ENCODE measurements around the gene TSPAN18. TPM values are rescaled to one million over a fixed set of nuclear protein-coding genes. Genes with fewer than 3 reads are reported as not detected.

The TSPAN18 gene
- total RNA-seq, 1 donor from 2014 or later: 94.6 TPM

DNA sequence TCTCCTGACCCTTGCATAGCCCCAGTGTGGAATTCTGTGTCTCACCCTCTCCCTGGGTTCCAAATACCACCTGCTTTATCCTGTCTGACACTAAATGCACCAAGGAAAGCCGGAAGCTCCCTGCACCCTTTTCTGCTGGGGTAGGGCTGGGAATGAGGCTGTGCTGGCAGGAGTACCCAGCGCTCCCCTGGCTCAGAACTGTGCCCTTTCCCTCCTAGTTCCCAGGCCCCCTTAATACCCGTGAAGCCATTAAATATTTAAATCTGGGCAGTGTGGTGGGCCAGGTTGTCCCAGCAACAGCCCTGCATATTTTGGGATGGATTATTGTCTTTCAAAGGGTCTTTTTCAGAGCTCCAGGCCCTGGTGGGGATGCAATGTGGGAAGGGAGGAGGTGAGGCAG, 160.9 kb downstream of the TSPAN18 start:
- ATAC-seq (no peak), DNase-seq (no peak)
- intact Hi-C loops (cut with micrococcal nuclease): no loop called here

- DNase-seq (no peak), ATAC-seq (no peak)
- intact Hi-C loops (cut with micrococcal nuclease): no loop called here
These were observed 162.5 kb downstream of the TSPAN18 start for GRCh38 chr11:44889266-44889665.

DNA sequence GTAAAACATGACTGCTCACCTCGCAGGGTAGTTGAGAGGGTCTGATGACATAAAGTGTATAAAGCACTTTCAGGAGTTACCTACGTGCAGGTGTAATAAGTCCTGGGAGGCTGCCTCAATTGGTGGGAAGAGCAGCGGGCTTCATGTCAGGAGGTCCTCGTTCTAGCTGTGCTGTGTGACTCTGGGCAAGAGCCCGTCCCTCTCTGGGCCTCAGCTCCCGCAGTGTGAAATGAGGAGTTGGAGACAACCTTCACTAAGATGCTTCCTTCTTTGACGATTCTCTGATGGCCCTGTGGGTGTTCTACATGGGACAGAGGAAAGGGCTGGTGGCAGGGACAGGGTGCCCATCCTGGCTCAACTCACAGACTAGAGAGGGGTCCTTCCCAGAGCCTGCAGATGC, 166.1 kb downstream of the TSPAN18 start:
- intact Hi-C loops (cut with micrococcal nuclease): no loop called here
- no peak for ATAC-seq
- DNase-seq: no peak

- peak; percentile 55 for ATAC-seq
- DNase-seq: no peak
- intact Hi-C loops (cut with micrococcal nuclease): no loop called here
These were observed 166.6 kb downstream of the TSPAN18 start for GRCh38 chr11:44893308-44893822.

- intact Hi-C loops (cut with micrococcal nuclease): no loop called here
- DNase-seq (peak; percentile 85), ATAC-seq (peak; percentile 92)
These were observed 167.3 kb downstream of the TSPAN18 start for GRCh38 chr11:44893846-44894617.

- ATAC-seq (peak; percentile 50), DNase-seq (no peak)
- intact Hi-C loops (cut with micrococcal nuclease): loop anchor here (10.0 kb wide), 1 partner anchor 175 kb away; the partner anchor contains the start of gene TSPAN18
These were observed 173.2 kb downstream of the TSPAN18 start for GRCh38 chr11:44899959-44900358.

DNA sequence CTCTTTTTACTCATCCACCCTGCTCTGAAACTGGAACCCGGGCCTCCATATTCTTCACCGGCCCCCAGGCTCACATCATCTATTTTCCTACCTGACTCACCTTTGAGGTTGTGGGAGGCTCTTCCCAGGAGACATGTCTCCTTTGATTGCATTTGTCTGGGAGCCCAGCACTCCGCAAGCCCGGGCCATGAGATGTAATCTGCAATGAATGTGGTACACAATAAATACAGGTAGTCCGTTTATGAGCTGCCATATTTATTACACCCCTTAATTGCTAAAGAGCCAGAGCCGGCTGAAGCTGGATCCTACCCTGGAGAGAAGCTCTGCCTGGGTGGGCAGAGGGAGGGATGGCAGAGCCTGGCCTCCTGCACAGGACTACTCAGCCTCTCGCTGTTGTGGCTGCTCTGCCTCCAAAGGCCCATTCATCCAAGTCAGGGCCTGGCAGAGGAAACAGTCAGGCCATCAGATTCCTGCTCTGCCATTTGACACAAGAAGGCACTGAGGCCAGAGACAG, 174.4 kb downstream of the TSPAN18 start:
- ATAC-seq: no peak
- DNase-seq: no peak
- intact Hi-C loops (cut with micrococcal nuclease): loop anchor here (10.0 kb wide), 1 partner anchor 176 kb away; the partner anchor contains the start of gene TSPAN18

GRCh38 chr11:44901786-44902185, 175.0 kb downstream of the TSPAN18 start:
- no peak for ATAC-seq
- DNase-seq: no peak
- intact Hi-C loops (cut with micrococcal nuclease): loop anchor here (10.0 kb wide), 1 partner anchor 177 kb away; the partner anchor contains the start of gene TSPAN18

DNA sequence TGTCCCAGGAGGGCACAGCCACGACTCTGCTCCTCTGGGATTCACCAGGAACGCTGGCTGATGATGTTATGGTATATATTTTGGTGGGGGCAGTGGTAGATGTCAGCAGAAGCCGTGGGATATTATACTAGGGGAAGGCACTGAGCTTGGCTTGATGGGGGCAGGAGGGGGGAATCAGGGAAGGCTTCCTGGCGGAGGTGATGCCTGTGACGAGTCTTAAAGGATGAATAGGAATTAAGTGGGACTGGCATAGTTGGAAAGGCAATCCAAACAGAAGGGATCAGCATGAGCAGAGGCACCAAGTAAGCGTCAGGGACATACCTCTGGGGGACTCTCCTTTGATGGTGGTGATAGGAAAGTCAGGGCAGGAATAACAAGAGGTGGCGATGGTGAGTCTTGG, 176.3 kb downstream of the TSPAN18 start:
- intact Hi-C loops (cut with micrococcal nuclease): loop anchor here (10.0 kb wide), 1 partner anchor 178 kb away; the partner anchor contains the start of gene TSPAN18
- no peak for DNase-seq
- ATAC-seq: no peak

DNA sequence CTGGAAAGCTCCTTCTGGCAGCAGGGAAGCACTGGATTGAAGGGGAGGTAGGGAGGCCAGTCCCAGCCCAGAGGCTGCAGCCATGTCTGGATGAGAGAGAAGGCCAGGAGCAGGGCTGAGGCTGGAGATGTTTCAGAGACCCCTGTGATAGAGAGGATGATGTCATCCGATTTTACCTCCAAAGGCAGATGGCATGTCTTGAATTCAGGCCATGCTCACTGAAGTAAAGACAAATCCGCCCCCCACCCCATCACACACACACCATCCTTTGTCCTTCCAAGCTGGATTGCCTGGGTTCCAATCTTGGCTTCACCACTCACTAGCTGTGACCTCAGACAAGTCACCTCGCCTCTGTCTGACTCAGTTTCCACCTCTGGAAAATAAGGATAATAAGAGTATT, 176.8 kb downstream of the TSPAN18 start:
- DNase-seq (no peak), ATAC-seq (no peak)
- intact Hi-C loops (cut with micrococcal nuclease): loop anchor here (10.0 kb wide), 1 partner anchor 179 kb away; the partner anchor contains the start of gene TSPAN18

GRCh38 chr11:44904261-44905020, 177.7 kb downstream of the TSPAN18 start:
- DNase-seq (no peak), ATAC-seq (no peak)
- intact Hi-C loops (cut with micrococcal nuclease): loop anchor here (5.0 to 10.0 kb wide), 2 partner anchors 180 to 267 kb away; partner anchors contain the start of gene TSPAN18

GRCh38 chr11:44905131-44905866, 178.5 kb downstream of the TSPAN18 start:
- ATAC-seq (no peak), DNase-seq (no peak)
- intact Hi-C loops (cut with micrococcal nuclease): loop anchor here (5.0 to 10.0 kb wide), 2 partner anchors 180 to 268 kb away; partner anchors contain the start of gene TSPAN18

DNA sequence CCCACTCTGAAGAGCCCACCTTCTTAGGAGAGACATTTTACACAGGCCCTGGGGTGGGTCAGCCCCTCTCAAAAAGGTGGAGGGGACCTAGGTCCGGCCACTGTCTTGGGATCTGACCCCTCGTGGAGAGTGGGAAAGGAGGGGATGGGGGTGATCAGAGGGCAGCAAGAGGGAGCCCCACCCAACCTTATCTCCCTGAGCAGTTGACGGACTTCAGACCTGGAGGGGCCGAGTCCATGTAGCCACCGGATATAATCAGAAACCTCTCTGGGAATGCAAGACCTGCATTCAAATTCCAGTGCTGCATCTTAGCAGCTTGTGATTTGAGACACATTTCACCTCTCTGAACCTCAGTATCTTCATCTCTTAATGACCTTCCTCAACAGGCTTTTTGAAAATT, 179.9 kb downstream of the TSPAN18 start:
- DNase-seq (no peak), ATAC-seq (no peak)
- intact Hi-C loops (cut with micrococcal nuclease): loop anchor here (5.0 to 10.0 kb wide), 2 partner anchors 182 to 269 kb away; partner anchors contain the start of gene TSPAN18

DNA sequence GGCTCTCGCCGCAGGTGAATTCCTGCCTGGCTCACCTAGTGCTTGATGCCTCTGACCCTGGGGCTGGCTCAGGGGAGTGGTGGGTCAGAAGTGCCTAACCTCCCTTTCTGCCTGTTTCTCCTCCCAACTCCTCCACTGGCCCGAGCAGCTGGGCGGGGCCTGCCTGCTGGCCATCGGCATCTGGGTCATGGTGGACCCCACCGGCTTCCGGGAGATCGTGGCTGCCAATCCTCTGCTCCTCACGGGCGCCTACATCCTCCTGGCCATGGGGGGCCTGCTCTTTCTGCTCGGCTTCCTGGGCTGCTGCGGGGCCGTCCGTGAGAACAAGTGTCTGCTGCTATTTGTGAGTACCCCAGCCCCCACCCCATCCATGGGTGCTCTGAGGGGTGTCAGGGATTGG, 182.8 kb downstream of the TSPAN18 start:
- DNase-seq (no peak), ATAC-seq (no peak)
- intact Hi-C loops (cut with micrococcal nuclease): loop anchor here (5.0 to 10.0 kb wide), 2 partner anchors 185 to 272 kb away; partner anchors contain the start of gene TSPAN18

GRCh38 chr11:44910591-44910990, 183.8 kb downstream of the TSPAN18 start:
- no peak for DNase-seq
- intact Hi-C loops (cut with micrococcal nuclease): loop anchor here (5.0 to 10.0 kb wide), 2 partner anchors 288 to 356 kb away; no protein-coding TSS in a partner anchor
- no peak for ATAC-seq

- ATAC-seq: peak; percentile 82
- intact Hi-C loops (cut with micrococcal nuclease): loop anchor here (5.0 to 10.0 kb wide), 2 partner anchors 289 to 356 kb away; no protein-coding TSS in a partner anchor
- peak; percentile 78 for DNase-seq
These were observed 184.5 kb downstream of the TSPAN18 start for GRCh38 chr11:44911029-44911814.

DNA sequence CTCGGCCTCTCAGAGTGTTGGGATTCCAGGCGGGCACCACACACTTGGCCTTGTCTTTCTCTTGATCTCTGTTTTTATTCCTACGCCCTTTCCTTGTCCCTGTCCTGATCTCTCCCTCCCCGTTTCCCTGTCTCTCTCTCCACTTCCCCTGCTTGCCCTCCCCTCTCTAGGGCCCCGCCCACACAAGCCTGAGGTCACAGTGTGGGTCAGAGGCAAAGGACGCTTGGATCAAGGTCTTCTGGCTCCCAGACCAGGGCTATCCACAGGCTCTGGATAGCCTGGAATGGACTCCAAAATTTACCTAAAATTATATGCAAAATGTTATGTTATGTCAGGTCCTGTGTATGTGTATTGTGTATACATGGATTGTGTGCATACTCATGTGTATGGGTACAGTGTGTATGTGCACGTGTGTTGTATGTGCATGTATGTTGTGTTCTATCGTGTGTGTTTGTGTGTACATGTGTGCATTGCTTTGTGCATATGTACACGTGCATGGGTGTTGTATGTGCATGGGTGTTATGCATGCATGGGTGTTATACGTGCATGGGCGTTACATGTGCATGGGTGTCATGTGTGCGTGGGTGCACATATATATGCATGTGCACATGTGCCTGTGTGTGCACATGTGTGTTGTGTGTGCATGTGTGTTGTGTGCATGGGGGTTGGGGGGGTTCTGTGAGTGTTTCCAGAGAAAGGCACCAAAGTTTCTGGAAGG, 185.7 kb downstream of the TSPAN18 start:
- DNase-seq: no peak
- intact Hi-C loops (cut with micrococcal nuclease): loop anchor here (5.0 to 10.0 kb wide), 2 partner anchors 290 to 358 kb away; no protein-coding TSS in a partner anchor
- peak; percentile 18 for ATAC-seq

Data from left ventricle myocardium superior (tissue), 1 donor.